Transverse colon (tissue), 4 donors: ENCODE measurements around the gene PRSS1.

Experiments used
- POLR2A ChIP-seq: fragments of 450-650 bp; IDR thresholded peaks from one replicate; pipeline ENCODE4 v1.6.1; 2016; ENCODE audit warnings: antibody characterized with exemption, mild to moderate bottlenecking, moderate library complexity
- POLR2AphosphoS5 ChIP-seq, 3 donors: sonication (generic); formaldehyde crosslinking; IDR thresholded peaks; one replicate each; pipeline ENCODE4 v1.6.1; 2016; ENCODE audit warnings: antibody characterized with exemption in 3 of 3
- TF ChIP-seq, protein P1 (sequence below), 5 experiments: fragments of 200-600 bp in 3 of 5; fragments of 450-650 bp in 2 of 5; sonication (generic) in 3 of 5; IDR thresholded peaks; 1 replicate in 2 of 5; 2 replicates in 3 of 5; pipeline ENCODE4 v1.5.1; 2016 to 2017; ENCODE audit warnings: antibody characterized with exemption in 5 of 5, inconsistent platforms in 3 of 5, mild to moderate bottlenecking in 2 of 5, moderate library complexity in 1 of 5

DNA sequence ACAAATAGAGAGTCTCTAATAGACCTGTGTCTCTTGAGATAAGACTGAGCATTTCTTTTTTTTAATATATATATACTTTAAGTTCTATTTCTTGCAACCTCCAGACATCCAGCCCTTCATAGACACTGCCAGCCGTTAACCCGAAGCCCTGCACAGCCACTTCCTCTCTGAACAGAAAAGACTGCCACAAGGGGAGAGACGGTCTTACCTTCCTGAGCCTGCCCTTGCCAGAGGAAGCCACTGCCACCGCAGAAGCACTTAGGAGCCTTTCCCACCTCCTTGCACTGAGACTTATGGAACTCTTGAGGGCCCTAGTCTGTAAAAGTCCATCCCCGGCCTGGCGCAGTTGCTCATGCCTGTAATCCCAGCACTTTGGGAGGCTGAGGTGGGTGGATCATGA is 31.8 kb upstream of the PRSS1 start:
- TF ChIP-seq, protein P1, sequence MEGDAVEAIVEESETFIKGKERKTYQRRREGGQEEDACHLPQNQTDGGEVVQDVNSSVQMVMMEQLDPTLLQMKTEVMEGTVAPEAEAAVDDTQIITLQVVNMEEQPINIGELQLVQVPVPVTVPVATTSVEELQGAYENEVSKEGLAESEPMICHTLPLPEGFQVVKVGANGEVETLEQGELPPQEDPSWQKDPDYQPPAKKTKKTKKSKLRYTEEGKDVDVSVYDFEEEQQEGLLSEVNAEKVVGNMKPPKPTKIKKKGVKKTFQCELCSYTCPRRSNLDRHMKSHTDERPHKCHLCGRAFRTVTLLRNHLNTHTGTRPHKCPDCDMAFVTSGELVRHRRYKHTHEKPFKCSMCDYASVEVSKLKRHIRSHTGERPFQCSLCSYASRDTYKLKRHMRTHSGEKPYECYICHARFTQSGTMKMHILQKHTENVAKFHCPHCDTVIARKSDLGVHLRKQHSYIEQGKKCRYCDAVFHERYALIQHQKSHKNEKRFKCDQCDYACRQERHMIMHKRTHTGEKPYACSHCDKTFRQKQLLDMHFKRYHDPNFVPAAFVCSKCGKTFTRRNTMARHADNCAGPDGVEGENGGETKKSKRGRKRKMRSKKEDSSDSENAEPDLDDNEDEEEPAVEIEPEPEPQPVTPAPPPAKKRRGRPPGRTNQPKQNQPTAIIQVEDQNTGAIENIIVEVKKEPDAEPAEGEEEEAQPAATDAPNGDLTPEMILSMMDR (IDR thresholded peaks at IDR 0.05): no peak
- TF ChIP-seq POLR2A (no peak), POLR2AphosphoS5 (IDR thresholded peaks at IDR 0.05) (no peak)
